Adrenal gland (tissue), 12 donors: ENCODE measurements around the gene CYP26B1. TPM values are rescaled to one million over a fixed set of nuclear protein-coding genes. Genes with fewer than 3 reads are reported as not detected.

ENCODE experiments used
- DNase-seq, 7 donors: peaks; one replicate each; pipeline ENCODE4 v3.0.0-alpha.2; 2019 to 2020
- H3K27ac ChIP-seq, 5 donors: fragments of 200-600 bp; sonication (generic) in 4 of 5; 1 replicate in 3 of 5; 2 replicates in 2 of 5; pipeline versions ENCODE4 v1.5.1 to v1.8.0; 2016 to 2020; ENCODE audit warnings: mild to moderate bottlenecking in 1 of 5
- H3K27me3 ChIP-seq: fragments of 200-600 bp; 2 replicates; pipeline ENCODE4 v1.8.0; 2021
- H3K36me3 ChIP-seq, 2 donors: fragments of 200-600 bp; replicated peaks in 1 of 2; 1 replicate in 1 of 2; 2 replicates in 1 of 2; pipeline versions ENCODE4 v1.5.1 to v1.8.0; 2018 to 2022
- H3K4me1 ChIP-seq, 2 donors: fragments of 200-600 bp; replicated peaks in 1 of 2; 1 replicate in 1 of 2; 2 replicates in 1 of 2; pipeline versions ENCODE4 v1.5.1 to v1.8.0; 2018 to 2021
- H3K4me3 ChIP-seq, 4 donors: fragments of 200-600 bp; sonication (generic) in 3 of 4; one replicate each; pipeline ENCODE4 v1.5.1; 2016 to 2018
- H3K9me3 ChIP-seq, 3 donors: fragments of 200-600 bp; sonication (generic) in 1 of 3; replicated peaks in 1 of 3; 1 replicate in 2 of 3; 2 replicates in 1 of 3; pipeline versions ENCODE4 v1.5.1 to v1.8.0; 2016 to 2021
- CTCF ChIP-seq, 6 experiments: fragments of 450-650 bp in 4 of 6; fragments of 200-600 bp in 2 of 6; sonication (generic) in 1 of 6; IDR thresholded peaks; 1 replicate in 5 of 6; 2 replicates in 1 of 6; pipeline versions ENCODE4 v1.5.1 to v1.8.0; 2016 to 2021; ENCODE audit warnings: antibody characterized with exemption in 6 of 6, mild to moderate bottlenecking in 2 of 6, moderate library complexity in 1 of 6
- POLR2A ChIP-seq, 2 donors: fragments of 450-650 bp; IDR thresholded peaks; one replicate each; pipeline ENCODE4 v1.6.1; 2017; ENCODE audit warnings: antibody characterized with exemption in 2 of 2, mild to moderate bottlenecking in 2 of 2, moderate library complexity in 1 of 2
- WGBS, 4 donors: extraction: QIAGEN DNeasy Blood & Tissue Kit in 2 of 4; methylation state at CpG; one replicate each; pipeline versions ENCODE4 v1.1.5 to v1.1.7; 2013 to 2017; 5-methylcytosine and 5-hydroxymethylcytosine counted together
- intact Hi-C, 2 donors: fragments of 100-400 bp; cut with DNase I; formaldehyde crosslinking; loops; one replicate each; pipeline versions ENCODE4 v1.14.1 to v1.15.0; 2022 to 2023
- polyA plus RNA-seq, 3 donors: library from polyadenylated mRNA; stranded (reverse); fragments of 200-250 nt in 2 of 3; fragments of 350-450 nt in 1 of 3; fragmentation: Illumina TruSeq in 1 of 3; extraction: RNeasy Lipid Tissue Mini Kit (QIAGEN cat#74804) in 1 of 3; gene quantifications; one replicate each; pipeline ENCODE4 v1.2.3, GENCODE V29; 2013 to 2014
- total RNA-seq, 9 donors: library from RNA; depleted of rRNA in 4 of 9; stranded (reverse); fragments of >200 nt in 4 of 9; fragments of 120-200 nt in 1 of 9; fragmentation: NEBNext Ultra II Directional in 1 of 9; extraction: Animal tissue kit (Norgen Biotek cat#: 25700) in 1 of 9; gene quantifications; one replicate each; pipeline versions ENCODE4 v1.1.0 to v1.2.4, GENCODE V29; 2013 to 2023
- donor health status: healthy with polysubstance abuse.
- donor health status: Bipolar disorder and iron deficiency.
- donor health status: DM: yes; HTN: yes; CAD: no.
- donor health status: DM: no; HTN: no; CAD: no.
- donor health status: DM: no; HTN: no; CAD: no.
- donor health status: DM: yes; HTN: yes; CAD: no.

Gene CYP26B1
- total and polyA plus RNA-seq, 12 donors = 0.53 to 30.3 (median 10.7) TPM

GRCh38 chr2:72181616-72182015, 34.0 kb upstream of the CYP26B1 start:
- WGBS, 4 donors = 94 to 97% (median 95%) methylated on average over 2 of the region's 2 CpGs
- H3K27me3 ChIP-seq = no peaks in the 10 kb centered on the region
- no peak for DNase-seq
- H3K4me1 ChIP-seq = no peaks in the 10 kb centered on the region
- no peak overlapping the region for H3K4me3 ChIP-seq
- H3K27ac ChIP-seq = no peak overlapping the region
- H3K9me3 ChIP-seq = no peaks in the 10 kb centered on the region
- intact Hi-C loops = no loop called here
- H3K36me3 ChIP-seq = peaks cover 0 to 11% of the 10 kb centered on the region in 2 donors
- no peak for TF ChIP-seq POLR2A (IDR thresholded peaks at IDR 0.05)
- no peak for TF ChIP-seq CTCF (IDR thresholded peaks at IDR 0.05)

DNA sequence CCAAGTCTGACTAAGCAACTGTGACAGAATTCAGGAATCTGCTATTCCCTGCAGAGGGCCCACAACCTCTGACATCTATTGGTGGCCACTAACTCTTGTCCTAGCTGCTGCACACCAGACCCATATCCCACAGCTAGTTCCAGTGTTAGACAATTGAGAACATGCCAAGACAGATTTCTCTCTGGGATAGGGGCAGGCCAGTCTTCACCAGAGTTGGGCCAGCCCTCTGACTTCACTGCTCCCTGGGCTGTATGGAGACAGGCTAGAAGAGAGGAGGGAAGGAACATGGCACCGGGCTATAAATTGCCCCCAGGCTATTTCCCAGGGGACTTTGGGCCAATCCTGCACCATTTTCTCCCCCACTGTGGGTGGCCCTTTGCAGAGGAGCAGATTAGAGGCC, 32.7 kb upstream of the CYP26B1 start:
- Histone ChIP-seq H3K4me1 (no peaks in the 10 kb centered on the region), H3K27ac (no peak overlapping the region), H3K27me3 (no peaks in the 10 kb centered on the region), H3K36me3 (peaks cover 0 to 11% of the 10 kb centered on the region in 2 donors), H3K9me3 (no peaks in the 10 kb centered on the region), H3K4me3 (no peak overlapping the region)
- intact Hi-C loops = no loop called here
- DNase-seq = no peak
- WGBS, 4 donors = 77 to 100% (median 100%) methylated on average over 1 of the region's 1 CpG
- TF ChIP-seq POLR2A (IDR thresholded peaks at IDR 0.05) (no peak), CTCF (IDR thresholded peaks at IDR 0.05) (no peak)

GRCh38 chr2:72178551-72178950, 30.9 kb upstream of the CYP26B1 start:
- Histone ChIP-seq H3K4me1 (no peaks in the 10 kb centered on the region), H3K9me3 (no peaks in the 10 kb centered on the region), H3K27me3 (no peaks in the 10 kb centered on the region), H3K27ac (no peak overlapping the region), H3K4me3 (no peak overlapping the region), H3K36me3 (peaks cover 0 to 11% of the 10 kb centered on the region in 2 donors)
- WGBS, 4 donors = 96 to 100% (median 97%) methylated on average over 2 of the region's 2 CpGs
- intact Hi-C loops = no loop called here
- no peak for DNase-seq
- TF ChIP-seq CTCF (IDR thresholded peaks at IDR 0.05) = no peak
- no peak for TF ChIP-seq POLR2A (IDR thresholded peaks at IDR 0.05)

GRCh38 chr2:72176281-72176680, 28.6 kb upstream of the CYP26B1 start:
- 37 to 56% (median 40%) methylated on average over 1 of the region's 1 CpG for WGBS, 4 donors
- Histone ChIP-seq H3K4me3 (no peak overlapping the region), H3K27me3 (no peaks in the 10 kb centered on the region), H3K4me1 (no peaks in the 10 kb centered on the region), H3K27ac (no peak overlapping the region), H3K36me3 (peaks cover 0 to 11% of the 10 kb centered on the region in 2 donors), H3K9me3 (no peaks in the 10 kb centered on the region)
- TF ChIP-seq POLR2A (IDR thresholded peaks at IDR 0.05) (no peak), CTCF (IDR thresholded peaks at IDR 0.05) (no peak)
- intact Hi-C loops = no loop called here
- DNase-seq = no peak
